Spleen (tissue), 3 donors: Measurements from ENCODE around the gene MCC.

ENCODE experiments used
- POLR2A ChIP-seq, 3 donors: fragments of 450-650 bp; IDR thresholded peaks; one replicate each; pipeline ENCODE4 v1.5.1; 2017; ENCODE audit warnings: antibody characterized with exemption in 3 of 3, mild to moderate bottlenecking in 1 of 3
- POLR2AphosphoS5 ChIP-seq, 3 donors: sonication (generic); formaldehyde crosslinking; IDR thresholded peaks; one replicate each; pipeline ENCODE4 v1.5.1; 2017; ENCODE audit warnings: antibody characterized with exemption in 3 of 3

GRCh38 chr5:113523168-113523567 lies 34.9 kb upstream of the MCC start:
- no peak for TF ChIP-seq POLR2A (IDR thresholded peaks at IDR 0.05)
- TF ChIP-seq POLR2AphosphoS5 (IDR thresholded peaks at IDR 0.05) = no peak
